ENCODE data around the gene CUX1. TPM values are rescaled to one million over a fixed set of nuclear protein-coding genes. Genes with fewer than 3 reads are reported as not detected.
"Not testable (repeated sequence)": the region's sequence is repeated elsewhere in the genome, so short reads cannot be mapped to it uniquely, and the experiment has no call there.

The CUX1 gene
- total RNA-seq, 1 donor from 2014 or later, result 89.1 TPM

DNA sequence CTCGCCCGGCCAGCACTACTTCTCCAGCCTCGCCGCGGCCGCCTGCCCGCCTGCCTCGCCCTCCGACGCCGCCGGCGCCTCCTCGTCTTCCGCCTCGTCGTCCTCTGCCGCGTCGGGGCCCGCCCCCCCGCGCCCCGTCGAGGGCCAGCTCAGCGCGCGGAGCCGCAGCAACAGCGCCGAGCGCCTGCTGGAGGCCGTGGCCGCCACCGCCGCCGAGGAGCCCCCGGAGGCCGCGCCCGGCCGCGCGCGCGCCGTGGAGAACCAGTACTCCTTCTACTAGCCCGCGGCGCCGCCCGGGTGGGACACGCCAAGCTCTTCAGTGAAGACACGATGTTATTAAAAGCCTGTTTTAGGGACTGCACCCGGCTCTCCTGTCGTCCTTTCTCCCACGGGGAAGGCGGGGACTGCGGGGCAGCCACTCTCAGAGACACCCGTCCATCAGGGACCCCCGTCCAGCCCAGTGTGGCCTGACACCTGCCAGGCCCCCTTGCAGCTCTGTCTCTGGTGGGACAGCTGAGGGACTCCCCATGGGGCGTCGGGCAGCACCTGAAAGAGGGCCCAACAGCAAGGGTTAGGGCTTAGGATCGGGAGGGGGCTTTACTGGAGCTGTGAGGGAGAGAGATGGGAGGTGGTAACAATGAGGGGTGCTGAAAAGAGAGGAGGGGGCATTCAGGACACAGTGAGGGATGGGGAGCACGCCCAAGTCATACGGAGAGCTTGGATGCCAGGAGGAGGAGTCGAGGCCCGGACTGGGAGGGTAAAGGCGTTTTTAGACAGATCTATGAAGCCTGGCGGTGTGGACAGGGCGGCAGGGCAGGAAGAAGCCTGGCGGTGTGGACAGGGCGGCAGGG lies 504.1 kb downstream of the CUX1 start:
- TF ChIP-seq, protein P1, sequence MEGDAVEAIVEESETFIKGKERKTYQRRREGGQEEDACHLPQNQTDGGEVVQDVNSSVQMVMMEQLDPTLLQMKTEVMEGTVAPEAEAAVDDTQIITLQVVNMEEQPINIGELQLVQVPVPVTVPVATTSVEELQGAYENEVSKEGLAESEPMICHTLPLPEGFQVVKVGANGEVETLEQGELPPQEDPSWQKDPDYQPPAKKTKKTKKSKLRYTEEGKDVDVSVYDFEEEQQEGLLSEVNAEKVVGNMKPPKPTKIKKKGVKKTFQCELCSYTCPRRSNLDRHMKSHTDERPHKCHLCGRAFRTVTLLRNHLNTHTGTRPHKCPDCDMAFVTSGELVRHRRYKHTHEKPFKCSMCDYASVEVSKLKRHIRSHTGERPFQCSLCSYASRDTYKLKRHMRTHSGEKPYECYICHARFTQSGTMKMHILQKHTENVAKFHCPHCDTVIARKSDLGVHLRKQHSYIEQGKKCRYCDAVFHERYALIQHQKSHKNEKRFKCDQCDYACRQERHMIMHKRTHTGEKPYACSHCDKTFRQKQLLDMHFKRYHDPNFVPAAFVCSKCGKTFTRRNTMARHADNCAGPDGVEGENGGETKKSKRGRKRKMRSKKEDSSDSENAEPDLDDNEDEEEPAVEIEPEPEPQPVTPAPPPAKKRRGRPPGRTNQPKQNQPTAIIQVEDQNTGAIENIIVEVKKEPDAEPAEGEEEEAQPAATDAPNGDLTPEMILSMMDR (IDR thresholded peaks at IDR 0.05), result no peak
- H3K9me3 Mint-ChIP-seq (ENCODE audit: unreplicated experiment), result no peaks in the 10 kb centered on the region
- peaks cover 5% of the 10 kb centered on the region for H3K36me3 Mint-ChIP-seq (ENCODE audit: unreplicated experiment)
- no peak overlapping the region for H3K4me3 Mint-ChIP-seq (ENCODE audit: unreplicated experiment)
- H3K4me1 Mint-ChIP-seq (ENCODE audit: unreplicated experiment), result peaks cover 21% of the 10 kb centered on the region
- H3K27me3 Mint-ChIP-seq (ENCODE audit: unreplicated experiment), result peaks cover 2% of the 10 kb centered on the region
- no peak overlapping the region for H3K27ac Mint-ChIP-seq (ENCODE audit: unreplicated experiment)
- no peak for DNase-seq (ENCODE audit: extremely low spot score, unreplicated experiment)

DNA sequence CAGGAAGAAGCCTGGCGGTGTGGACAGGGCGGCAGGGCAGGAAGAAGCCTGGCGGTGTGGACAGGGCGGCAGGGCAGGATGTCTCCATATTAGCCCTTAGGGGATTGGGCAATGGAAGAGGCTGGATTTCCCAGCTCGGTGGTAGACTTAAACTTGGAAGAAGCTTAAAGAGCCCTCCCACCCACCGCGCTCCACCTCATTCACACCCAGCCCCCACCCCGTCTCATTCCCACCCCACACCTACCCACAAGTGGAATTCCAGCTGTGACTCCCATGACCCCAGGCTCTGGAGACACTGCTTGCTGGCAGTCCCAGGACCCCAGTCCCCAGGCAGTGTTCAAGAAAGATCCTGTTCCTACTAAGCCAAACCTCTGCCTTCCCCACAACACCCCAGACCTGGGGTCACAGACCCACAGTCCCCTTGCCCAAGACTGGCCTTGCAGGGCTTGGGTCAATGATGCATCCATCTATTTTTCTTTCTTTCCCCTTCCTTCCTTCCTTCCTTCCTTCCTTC lies 504.8 kb downstream of the CUX1 start:
- Mint-ChIP-seq H3K4me3 (ENCODE audit: unreplicated experiment) (no peak overlapping the region), H3K4me1 (ENCODE audit: unreplicated experiment) (peaks cover 21% of the 10 kb centered on the region), H3K27me3 (ENCODE audit: unreplicated experiment) (peaks cover 8% of the 10 kb centered on the region), H3K9me3 (ENCODE audit: unreplicated experiment) (no peaks in the 10 kb centered on the region), H3K36me3 (ENCODE audit: unreplicated experiment) (peaks cover 1% of the 10 kb centered on the region), H3K27ac (ENCODE audit: unreplicated experiment) (no peak overlapping the region)
- TF ChIP-seq, protein P1 (IDR thresholded peaks at IDR 0.05), result no peak
- no peak for DNase-seq (ENCODE audit: extremely low spot score, unreplicated experiment)

DNA sequence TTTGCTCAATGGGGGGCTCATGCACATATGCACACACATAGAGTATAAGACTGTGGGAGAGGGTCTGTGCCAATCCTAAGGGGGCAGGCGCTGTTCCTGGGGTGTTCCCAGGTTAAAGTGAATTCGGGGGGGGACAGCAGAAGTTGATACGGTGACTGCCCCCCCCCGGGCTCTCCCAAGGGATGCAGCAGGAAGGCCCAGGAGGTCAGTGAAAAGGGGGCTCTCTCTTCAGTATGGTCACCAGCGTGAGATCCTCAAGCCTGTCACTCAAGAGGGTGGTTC lies 506.4 kb downstream of the CUX1 start:
- TF ChIP-seq, protein P1 (IDR thresholded peaks at IDR 0.05), result no peak
- Mint-ChIP-seq H3K27ac (ENCODE audit: unreplicated experiment) (no peak overlapping the region), H3K27me3 (ENCODE audit: unreplicated experiment) (peaks cover 21% of the 10 kb centered on the region), H3K4me3 (ENCODE audit: unreplicated experiment) (no peak overlapping the region), H3K4me1 (ENCODE audit: unreplicated experiment) (peaks cover 23% of the 10 kb centered on the region), H3K36me3 (ENCODE audit: unreplicated experiment) (no peaks in the 10 kb centered on the region), H3K9me3 (ENCODE audit: unreplicated experiment) (no peaks in the 10 kb centered on the region)
- DNase-seq (ENCODE audit: extremely low spot score, unreplicated experiment), result peak; percentile 71

DNA sequence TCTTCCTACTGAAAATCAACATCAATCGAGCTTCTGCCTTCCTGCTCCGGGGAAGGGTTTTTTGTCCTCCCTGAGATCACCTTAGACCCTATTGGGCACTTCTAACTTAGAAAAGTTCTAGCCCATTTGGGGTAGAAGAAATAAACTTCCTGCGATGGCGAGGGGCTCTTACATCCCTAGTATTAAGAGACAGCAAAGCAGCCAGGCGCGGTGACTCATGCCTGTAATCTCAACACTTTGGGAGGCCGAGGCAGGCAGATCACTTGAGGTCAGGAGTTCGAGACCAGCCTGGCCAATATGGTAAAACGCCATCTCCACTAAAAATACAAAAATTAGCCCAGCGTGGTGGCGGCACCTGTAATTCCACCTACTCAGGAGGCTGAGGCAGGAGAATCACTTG lies 507.7 kb downstream of the CUX1 start:
- peak; percentile 36 for DNase-seq (ENCODE audit: extremely low spot score, unreplicated experiment)
- H3K4me3 Mint-ChIP-seq (ENCODE audit: unreplicated experiment); H3K36me3 Mint-ChIP-seq (ENCODE audit: unreplicated experiment); H3K9me3 Mint-ChIP-seq (ENCODE audit: unreplicated experiment); H3K27ac Mint-ChIP-seq (ENCODE audit: unreplicated experiment): not testable (repeated sequence)
- peaks cover 25% of the 10 kb centered on the region for H3K27me3 Mint-ChIP-seq (ENCODE audit: unreplicated experiment)
- H3K4me1 Mint-ChIP-seq (ENCODE audit: unreplicated experiment), result peaks cover 14% of the 10 kb centered on the region

DNA sequence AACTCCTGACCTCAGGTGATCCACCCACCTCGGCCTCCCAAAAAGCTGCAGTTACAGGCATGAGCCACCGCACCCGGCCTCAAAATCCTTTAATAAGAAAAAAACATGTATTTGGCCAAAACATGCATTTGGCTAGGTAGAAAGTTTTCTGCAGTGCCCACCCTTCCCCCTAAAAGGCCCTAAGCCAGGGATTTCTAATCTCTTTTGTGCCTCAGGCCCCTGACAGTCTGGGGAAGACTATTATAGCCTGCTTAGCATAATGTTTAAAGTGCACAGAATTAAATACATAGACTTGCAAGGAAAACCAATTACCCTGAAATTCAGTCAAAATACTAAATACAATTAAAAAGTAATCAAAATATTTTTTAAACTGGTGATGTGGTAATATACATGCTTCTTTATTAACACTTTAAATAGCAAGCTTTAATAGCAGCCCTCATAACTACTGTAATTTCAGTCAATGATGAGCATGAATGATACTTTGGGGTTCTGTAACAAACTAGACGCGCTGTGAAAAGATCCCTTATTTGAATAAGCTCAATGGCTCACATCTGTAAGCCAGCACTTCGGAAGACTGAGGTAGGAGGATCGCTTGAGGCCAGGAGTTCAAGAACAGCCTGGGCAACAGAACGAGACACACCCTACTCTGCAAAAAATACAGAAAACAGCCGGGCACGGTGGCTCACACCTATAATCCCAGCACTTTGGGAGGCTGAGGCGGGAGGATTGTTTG lies 508.9 kb downstream of the CUX1 start:
- Mint-ChIP-seq H3K9me3 (ENCODE audit: unreplicated experiment) (no peaks in the 10 kb centered on the region), H3K27me3 (ENCODE audit: unreplicated experiment) (peaks cover 34% of the 10 kb centered on the region), H3K4me1 (ENCODE audit: unreplicated experiment) (peaks cover 10% of the 10 kb centered on the region), H3K4me3 (ENCODE audit: unreplicated experiment) (no peak overlapping the region), H3K27ac (ENCODE audit: unreplicated experiment) (no peak overlapping the region), H3K36me3 (ENCODE audit: unreplicated experiment) (no peaks in the 10 kb centered on the region)
- TF ChIP-seq, protein P1 (IDR thresholded peaks at IDR 0.05), result no peak
- DNase-seq (ENCODE audit: extremely low spot score, unreplicated experiment), result peak; percentile 19

DNA sequence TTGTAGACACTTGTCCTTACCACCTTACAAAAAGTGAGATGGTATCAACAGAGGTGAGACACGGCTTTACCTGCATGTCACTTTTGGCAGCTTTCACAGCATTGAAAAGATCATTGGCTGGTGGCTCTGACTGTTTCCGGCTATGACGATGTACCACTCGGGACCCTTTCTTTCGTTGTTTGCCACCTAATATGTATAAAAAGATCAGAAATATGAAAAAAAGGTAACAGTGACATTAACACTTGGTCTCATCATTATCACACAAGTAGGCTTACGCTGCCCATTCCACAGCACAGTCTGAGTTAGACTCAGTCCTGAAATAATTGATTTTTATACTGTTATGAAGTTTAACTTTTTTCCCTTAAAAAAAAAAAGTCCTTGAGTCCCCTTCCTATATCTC lies 509.8 kb downstream of the CUX1 start:
- H3K27ac Mint-ChIP-seq (ENCODE audit: unreplicated experiment); H3K4me3 Mint-ChIP-seq (ENCODE audit: unreplicated experiment); H3K9me3 Mint-ChIP-seq (ENCODE audit: unreplicated experiment); DNase-seq (ENCODE audit: extremely low spot score, unreplicated experiment); H3K36me3 Mint-ChIP-seq (ENCODE audit: unreplicated experiment): not testable (repeated sequence)
- Mint-ChIP-seq H3K4me1 (ENCODE audit: unreplicated experiment) (peaks cover 10% of the 10 kb centered on the region), H3K27me3 (ENCODE audit: unreplicated experiment) (peaks cover 40% of the 10 kb centered on the region)

DNA sequence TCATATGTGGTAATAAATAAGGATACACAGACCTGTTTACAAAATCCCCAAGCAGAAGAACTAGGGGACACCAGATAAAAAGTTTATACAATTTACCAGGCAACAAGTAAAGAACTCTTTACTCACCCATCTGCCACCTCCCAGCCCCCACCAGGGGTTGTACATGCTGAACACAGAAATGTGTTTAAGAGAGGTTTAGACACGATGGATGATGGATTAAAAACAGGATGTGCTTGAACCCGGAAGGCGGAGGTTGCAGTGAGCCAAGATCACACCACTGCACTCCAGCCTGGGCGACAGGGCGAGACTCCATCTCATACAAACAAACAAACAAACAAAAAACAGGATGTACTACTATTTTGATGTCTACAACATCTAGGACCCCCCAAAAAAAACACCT lies 511.4 kb downstream of the CUX1 start:
- not testable (repeated sequence) for H3K9me3 Mint-ChIP-seq (ENCODE audit: unreplicated experiment); DNase-seq (ENCODE audit: extremely low spot score, unreplicated experiment); H3K27ac Mint-ChIP-seq (ENCODE audit: unreplicated experiment); H3K4me3 Mint-ChIP-seq (ENCODE audit: unreplicated experiment); H3K4me1 Mint-ChIP-seq (ENCODE audit: unreplicated experiment); H3K36me3 Mint-ChIP-seq (ENCODE audit: unreplicated experiment)
- peaks cover 46% of the 10 kb centered on the region for H3K27me3 Mint-ChIP-seq (ENCODE audit: unreplicated experiment)

DNA sequence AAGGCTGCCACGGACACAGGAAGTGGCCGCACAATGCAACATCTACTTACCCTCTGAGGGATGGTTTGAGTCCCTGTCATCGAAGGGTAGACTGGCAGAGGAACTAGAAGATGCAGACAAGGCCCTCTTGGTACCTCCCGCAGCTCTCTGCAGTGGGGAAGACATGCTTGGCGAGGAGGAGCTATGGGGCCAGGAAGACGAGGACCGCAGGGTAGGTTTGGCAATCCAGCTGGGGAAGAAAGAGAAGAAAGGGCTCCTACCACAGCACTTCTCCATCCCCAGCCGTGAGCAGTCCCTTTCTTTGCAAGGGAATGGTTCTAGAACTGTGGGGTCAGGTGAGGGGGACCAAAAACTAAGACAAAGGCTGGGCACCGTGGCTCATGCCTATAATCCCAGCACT lies 511.9 kb downstream of the CUX1 start:
- not testable (repeated sequence) for H3K4me1 Mint-ChIP-seq (ENCODE audit: unreplicated experiment); H3K4me3 Mint-ChIP-seq (ENCODE audit: unreplicated experiment); H3K36me3 Mint-ChIP-seq (ENCODE audit: unreplicated experiment); DNase-seq (ENCODE audit: extremely low spot score, unreplicated experiment); H3K27ac Mint-ChIP-seq (ENCODE audit: unreplicated experiment); H3K9me3 Mint-ChIP-seq (ENCODE audit: unreplicated experiment)
- peaks cover 46% of the 10 kb centered on the region for H3K27me3 Mint-ChIP-seq (ENCODE audit: unreplicated experiment)
